A673 (cell line): ENCODE measurements around the gene SLIT1.

Source experiments
- CTCF ChIP-seq: fragments of 300-800, 200-600 bp; sonication (generic); conservative IDR thresholded peaks from 2 replicates; pipeline ENCODE4 v1.5.1; 2017; ENCODE audit warnings: low read depth, mild to moderate bottlenecking, antibody characterized with exemption, low read length, moderate library complexity, mixed read lengths
- EZH2 ChIP-seq: fragments of 200-600 bp; sonication (generic); IDR thresholded peaks from 2 replicates; pipeline ENCODE4 v1.6.1; 2017; ENCODE audit warnings: borderline replicate concordance, low read depth, mild to moderate bottlenecking, mixed read lengths, antibody characterized with exemption, low read length; ENCODE audit not compliant: poor library complexity, severe bottlenecking

GRCh38 chr10:96998329-96998888 lies 187.3 kb downstream of the SLIT1 start:
- TF ChIP-seq CTCF (no peak), EZH2 (no peak)
